ENCODE measurements around the gene FADS3. TPM values are rescaled to one million over a fixed set of nuclear protein-coding genes. Genes with fewer than 3 reads are reported as not detected.

FADS3 gene, protein sequence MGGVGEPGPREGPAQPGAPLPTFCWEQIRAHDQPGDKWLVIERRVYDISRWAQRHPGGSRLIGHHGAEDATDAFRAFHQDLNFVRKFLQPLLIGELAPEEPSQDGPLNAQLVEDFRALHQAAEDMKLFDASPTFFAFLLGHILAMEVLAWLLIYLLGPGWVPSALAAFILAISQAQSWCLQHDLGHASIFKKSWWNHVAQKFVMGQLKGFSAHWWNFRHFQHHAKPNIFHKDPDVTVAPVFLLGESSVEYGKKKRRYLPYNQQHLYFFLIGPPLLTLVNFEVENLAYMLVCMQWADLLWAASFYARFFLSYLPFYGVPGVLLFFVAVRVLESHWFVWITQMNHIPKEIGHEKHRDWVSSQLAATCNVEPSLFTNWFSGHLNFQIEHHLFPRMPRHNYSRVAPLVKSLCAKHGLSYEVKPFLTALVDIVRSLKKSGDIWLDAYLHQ
- total RNA-seq, result 259 and 318 TPM in 2 replicates

DNA sequence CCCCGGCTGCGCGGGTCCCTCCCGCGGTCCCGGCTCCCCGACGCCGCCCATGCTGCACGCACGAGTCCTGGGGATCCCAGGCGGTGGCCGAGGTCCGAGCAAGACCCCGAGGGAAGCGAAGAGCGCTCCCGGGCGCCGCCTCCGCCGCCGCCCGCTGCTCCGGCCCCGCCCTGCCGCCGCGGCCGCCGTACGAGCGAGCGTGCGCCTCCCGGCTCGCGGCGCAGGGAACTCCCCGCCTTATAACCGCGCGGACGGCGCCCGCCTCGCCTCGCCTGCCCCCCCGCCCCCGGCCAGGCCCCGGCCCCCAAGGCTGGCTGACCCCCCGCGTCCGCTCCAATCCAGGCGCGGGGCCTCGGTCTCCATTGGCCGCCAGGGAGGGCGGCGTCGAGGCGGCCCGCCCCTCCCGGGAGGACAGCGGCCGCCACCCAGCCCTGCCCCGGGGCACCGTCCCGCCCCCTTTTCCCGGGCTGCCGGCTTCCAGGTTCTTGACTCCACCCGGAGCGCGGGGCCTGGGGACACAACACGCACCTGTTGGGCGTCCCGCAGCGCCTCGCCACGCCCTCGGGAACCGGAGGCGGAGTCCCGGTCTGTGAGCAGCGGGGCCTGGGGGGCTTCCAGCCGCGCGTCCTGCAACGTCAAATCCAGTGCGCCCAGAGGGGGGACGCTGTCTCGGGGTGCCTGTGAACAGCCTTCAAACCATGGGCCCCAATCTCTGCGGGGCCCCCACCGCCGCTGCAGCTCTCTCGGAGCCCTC lies at the start of gene FADS3:
Gene FADS3, minus strand, starts transcription at position 215 of the 754 bp plus-strand sequence. Its CDS starts 164 bp downstream, at position 51.

DNA sequence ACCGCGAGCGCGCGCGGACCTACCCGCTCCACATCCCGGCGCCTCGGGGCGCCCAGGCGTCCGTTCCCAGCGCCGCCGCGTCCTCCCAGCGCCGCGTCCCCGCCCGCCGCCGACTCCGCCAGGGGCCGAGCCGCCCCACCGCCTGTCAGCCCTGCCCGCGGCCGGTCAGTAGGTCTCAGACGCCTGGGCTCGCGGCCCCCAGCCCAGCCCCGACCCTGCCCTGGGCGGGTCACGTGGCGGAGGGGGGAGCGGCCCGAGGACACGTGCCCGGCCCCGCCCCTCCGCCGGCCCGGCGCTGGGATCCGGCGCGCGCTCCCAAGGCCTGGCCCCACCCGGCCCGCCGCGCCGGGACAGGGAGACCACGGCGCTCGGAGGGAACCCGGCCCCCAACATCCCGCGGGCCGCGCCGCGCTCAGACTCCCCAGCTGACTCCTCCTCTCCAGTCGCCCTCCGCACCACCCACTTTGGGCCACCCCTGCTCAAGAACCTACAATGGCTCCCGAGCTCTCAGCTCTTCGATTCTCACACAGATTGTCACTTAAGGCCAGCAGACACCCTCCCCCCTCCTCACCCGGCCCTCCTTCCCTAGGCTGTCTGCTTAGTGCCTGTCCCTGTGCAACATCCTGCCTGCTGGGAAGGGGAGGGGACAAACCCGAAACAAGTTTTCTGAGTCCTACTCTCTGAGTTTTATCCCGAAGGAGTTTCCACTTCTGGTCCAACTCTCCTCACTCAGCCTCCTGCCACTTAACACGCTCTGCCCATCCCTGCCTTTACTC lies 26.2 kb upstream of the FADS3 start, which contains the start of gene RAB3IL1:
Gene RAB3IL1, minus strand, starts transcription at position 233 of the 776 bp plus-strand sequence. Its CDS starts 199 bp downstream, at position 34.

DNA sequence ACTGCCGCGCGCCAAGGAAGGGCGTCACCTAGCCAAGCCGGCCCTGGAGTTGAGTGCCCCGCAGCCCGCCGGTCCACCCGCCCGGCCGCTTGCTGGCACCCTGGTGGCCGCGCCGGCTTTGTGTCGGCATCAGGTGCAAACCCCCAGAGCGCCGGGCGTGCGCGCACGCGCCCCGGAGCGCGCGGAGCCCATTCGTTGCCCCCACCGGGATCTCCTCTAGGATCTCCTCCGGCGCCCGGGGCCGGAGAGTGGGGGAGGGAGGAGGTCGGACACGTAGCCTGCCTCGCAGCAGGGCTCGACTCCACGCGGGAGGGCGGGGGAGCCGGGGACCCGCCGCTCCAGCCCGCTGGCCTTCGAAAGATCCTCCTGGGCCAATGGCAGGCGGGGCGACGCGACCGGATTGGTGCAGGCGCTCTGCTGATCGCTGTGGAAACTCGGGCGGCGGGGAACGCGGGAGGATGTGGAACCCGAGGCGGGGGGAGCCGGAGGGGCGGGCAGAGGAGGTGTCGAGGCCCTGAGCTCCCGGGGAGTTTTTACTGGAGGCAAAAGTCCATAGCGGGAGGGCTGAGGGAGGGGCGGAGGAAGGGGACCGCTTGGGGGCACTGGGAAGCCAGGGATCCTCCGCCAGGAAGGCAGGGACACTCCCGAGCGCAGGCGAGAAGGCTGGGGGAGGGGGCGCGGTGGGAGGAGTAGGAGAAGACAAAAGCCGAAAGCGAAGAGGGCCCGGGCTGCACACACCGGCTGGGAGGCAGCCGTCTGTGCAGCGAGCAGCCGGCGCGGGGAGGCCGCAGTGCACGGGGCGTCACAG lies 63.6 kb downstream of the FADS3 start, which contains the start of gene FADS2:
Gene FADS2, plus strand, starts transcription at position 730 of the 808 bp plus-strand sequence. CDS start 91 bp downstream, outside the sequence.

Other genes starting within 250 kb of the FADS3 start
- 4.3 and 5.8 TPM in 2 replicates for gene DAGLA, start 211.2 kb downstream of the FADS3 start, total RNA-seq
- 2.3 and 4.3 TPM in 2 replicates for gene MYRF, start 138.9 kb downstream of the FADS3 start, total RNA-seq
- gene TMEM258, start 98.9 kb downstream of the FADS3 start, total RNA-seq, result 64.7 and 84.0 TPM in 2 replicates
- 66.6 and 71.7 TPM in 2 replicates for gene FEN1, start 98.6 kb downstream of the FADS3 start, total RNA-seq
- 59.7 and 68.7 TPM in 2 replicates for gene FADS1, start 74.5 kb downstream of the FADS3 start, total RNA-seq
- 267 and 304 TPM in 2 replicates for gene FADS2, start 63.2 kb downstream of the FADS3 start, total RNA-seq
- gene RAB3IL1, start 26.0 kb upstream of the FADS3 start, total RNA-seq, result 5.1 and 7.5 TPM in 2 replicates
- gene BEST1, start 58.8 kb upstream of the FADS3 start, total RNA-seq, result not detected in 2 replicates
- gene FTH1, start 76.1 kb upstream of the FADS3 start, total RNA-seq, result 854 and 859 TPM in 2 replicates
- gene INCENP, start 232.5 kb upstream of the FADS3 start, total RNA-seq, result 33.3 and 46.4 TPM in 2 replicates